Fibroblast of skin of right biceps (primary cell): ENCODE data around the gene KRT74.

Source experiments
- DNase-seq: peaks from one replicate; pipeline ENCODE4 v3.0.0-alpha.2; 2013

KRT74 gene

DNA sequence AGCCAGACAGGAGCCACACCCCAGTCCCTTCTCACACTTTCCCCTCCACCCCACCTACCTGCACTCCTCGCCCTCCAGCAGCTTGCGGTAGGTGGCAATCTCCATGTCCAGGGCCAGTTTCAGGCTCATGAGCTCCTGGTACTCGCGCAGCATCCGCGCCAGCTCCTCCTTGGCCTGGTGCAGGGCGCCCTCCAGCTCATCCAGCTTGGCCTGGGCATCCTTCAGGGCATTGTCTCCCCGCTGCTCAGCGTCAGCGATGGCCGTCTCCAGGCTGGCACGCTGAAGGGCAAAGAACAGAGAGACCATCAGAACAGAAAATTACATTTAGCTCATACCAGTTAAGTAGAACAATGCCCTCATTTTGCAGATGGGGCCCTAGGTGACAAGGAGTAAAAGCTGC, 5.5 kb downstream of the KRT74 start:
- no peak for DNase-seq

DNA sequence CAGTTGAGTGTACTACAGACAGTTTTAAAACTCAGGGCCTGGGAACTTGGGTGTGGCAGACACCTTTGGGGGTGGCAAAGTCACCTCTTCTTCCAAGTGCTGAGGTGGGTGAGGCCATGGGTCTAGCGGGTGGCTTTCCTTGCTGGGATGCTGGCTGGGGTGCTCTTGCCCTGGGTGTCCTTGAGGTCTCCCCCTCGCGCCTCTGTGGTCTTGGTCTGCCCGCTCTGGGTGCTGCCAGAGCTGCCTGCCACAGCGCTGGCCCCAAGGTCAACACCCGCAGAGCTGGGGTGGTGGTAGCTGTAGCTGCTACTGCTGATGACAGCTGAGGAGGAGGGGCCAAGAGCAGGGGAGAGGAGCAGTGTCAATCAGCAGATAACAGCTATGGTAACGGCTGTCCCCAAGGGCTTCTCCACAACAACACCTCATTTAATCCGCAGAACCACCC, 6.8 kb downstream of the KRT74 start:
- no peak for DNase-seq

DNA sequence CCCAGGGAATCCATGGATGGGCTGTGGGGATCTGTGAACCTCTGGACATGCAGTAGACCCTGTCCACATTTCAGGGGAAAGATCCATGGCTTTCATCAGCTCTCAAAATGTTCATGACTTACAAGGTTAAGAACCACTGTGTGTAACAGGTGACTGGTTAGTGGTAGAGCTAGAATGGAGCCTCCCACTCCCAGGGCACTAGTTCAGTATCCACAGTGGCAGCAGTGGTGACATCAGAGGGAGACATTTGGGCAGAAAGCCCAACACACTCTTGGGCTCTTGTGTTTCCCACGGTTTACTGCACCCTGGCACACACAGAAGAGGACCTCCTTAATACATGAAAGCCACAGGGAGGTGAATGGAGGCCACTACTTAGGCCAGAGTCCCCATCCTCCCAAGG, 9.1 kb downstream of the KRT74 start:
- DNase-seq: no peak

DNA sequence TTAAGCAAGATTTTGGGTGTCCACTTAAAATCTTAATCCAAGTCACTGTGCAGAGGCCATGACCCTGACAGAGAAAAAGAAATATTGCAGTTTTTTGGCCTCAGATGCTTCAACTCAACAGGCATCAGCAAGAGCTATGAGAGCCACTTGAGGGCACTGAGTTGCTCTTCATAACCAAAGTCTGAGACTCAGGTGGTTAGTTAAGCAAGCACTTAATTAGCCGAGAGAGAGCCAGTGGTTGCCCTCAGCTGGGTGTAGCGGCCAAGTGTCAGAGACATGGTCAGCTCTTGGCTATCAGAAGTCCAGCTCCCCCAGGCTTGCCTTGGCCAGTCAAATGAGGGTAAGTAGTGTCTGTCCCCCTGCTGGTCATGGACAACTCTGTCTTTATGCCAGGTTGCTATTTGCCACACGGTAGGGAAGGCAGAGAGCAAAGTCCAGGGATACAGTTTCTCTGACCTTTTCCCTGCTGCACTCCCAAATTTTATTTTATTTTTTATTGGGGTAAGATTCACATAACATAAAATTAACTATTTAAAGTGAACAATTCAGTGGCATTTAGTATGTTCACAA, 11.7 kb downstream of the KRT74 start:
- DNase-seq: no peak

DNA sequence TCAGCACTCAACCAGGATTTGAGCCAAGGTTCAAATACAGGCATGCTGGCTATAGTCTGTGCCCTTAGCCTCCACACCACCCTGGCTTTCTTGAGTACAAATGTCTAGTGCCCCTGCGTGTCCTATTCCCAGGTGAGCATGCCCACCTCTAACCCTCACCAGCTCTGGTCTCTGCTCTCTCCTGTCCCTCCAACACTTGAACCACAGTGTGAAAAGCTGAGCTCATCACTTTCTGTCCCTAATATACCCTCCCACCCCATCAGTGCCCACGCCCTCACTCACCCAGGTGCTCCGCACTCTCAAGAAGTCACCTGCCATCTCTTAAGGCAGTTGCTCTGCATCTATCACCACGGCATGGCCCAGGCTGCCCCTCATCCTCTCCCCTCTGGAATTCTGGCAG, 13.7 kb downstream of the KRT74 start:
- no peak for DNase-seq

DNA sequence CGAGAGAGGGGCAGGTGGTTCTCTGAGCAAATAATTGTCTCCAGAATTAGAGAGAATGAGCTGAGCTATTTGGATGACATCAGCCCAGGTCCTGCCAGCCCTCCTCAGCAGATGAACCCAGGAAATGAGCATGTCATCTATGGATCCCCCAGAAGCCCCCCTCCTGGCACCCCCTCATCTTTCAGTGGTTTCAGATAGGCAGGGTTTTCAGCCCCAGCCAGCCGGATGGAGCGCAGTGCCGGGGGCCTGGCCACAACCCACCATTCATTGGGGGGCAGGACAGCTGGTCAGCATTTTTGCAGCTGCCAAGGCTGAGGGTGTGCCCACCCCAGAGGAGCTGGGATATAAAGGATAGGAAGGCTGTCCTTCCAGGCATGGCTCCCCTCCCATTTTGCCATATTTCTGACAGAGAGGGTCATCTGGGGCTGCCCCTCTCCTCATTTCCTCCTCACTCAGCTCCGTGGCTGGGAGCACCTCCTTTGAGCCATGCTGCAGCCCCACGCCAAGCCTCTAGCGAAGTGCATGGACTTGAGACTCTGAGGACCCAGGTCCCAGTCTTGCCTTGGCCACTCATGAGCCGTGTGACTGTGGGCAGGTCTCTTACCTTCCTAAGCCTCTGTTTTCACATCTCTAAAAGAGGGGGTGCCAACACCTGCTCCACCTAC, 14.7 kb downstream of the KRT74 start:
- DNase-seq: no peak

DNA sequence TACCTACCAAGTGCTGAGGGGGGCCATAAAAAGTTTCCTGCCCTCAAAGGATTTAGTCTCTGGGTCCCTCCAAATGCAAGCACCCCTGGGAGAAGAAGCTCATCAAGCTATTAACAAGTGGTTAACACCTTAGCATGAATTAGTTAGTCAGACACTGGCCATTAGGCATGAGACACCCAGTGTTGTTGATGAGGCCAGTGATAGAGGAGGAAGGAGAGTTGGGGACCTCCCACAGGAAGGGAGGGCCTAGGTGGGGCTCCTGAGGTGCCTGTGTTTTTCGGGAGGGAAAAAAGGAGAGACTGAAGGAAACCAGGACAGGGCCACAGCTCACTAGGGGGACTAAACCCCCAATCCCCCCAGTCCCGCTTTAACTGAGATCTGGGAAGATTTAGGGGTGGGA, 16.2 kb downstream of the KRT74 start:
- no peak for DNase-seq

DNA sequence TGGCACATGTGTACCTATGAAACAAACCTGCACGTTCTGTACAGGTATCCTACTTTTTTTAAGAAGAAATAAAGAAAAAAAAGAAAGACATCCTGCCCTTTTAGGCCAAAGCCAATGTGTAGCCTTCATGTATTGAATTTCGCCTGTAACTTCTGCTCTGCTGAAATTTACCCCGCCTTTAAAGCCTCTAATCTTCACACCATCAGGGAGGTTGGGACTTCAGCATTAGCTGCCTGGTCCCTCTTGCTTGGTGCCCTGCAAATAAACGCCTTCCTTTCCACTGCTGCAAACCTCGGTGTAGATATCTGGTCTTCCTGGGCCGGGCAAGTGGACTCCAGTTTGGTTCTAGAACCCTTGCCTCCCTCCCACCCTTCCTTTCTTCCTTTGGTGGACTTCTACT, 18.1 kb downstream of the KRT74 start:
- no peak for DNase-seq

DNA sequence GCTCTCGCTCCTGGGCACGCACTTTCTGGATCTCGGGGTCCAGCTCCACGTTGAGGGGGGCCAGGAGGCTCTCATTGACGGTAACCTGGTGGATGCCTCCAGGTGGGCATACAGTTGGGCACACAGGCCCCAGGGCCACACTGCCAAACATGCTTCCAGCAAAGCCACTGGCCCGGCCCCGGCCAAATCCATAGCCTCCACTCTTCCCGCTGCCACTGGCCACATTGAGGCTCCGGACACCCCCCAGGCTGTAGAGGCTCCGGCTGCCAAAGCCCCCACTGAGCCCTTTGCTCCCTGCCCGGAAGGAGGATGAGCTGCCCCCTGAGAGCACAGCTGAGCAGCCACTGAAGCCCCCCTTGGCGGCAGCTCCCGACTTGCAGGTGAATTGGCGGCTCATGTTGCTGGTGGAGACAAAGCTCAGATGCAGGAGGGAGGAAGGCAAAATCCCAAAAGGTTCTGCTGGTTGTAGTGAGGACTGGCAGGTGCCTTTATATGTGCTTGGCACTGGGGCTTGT, 20.9 kb downstream of the KRT74 start, which contains the start of gene KRT71:
Gene KRT71, minus strand, starts transcription at position 465 of the 515 bp plus-strand sequence. Its CDS starts 68 bp downstream, at position 397.
- no peak for DNase-seq

DNA sequence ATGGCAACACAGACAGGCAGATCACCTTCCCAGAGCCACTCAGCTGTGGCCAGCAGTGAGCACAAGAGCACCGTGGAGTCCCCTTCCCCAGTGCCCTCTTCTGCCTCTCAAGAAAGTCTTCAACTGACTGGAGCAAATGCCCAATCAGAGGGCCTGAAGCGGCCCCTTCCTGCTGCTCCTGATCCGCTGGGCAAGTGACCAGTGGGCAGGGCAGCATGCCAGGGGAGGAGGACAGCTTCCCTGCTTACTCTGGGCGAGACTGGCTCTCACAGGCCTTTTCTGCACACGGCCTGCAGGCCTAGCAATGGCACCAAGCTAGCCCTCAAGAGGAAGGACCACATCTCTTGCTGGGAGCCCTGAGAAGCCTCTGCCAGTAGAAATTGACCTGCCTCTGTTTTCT, 21.6 kb downstream of the KRT74 start:
- no peak for DNase-seq

DNA sequence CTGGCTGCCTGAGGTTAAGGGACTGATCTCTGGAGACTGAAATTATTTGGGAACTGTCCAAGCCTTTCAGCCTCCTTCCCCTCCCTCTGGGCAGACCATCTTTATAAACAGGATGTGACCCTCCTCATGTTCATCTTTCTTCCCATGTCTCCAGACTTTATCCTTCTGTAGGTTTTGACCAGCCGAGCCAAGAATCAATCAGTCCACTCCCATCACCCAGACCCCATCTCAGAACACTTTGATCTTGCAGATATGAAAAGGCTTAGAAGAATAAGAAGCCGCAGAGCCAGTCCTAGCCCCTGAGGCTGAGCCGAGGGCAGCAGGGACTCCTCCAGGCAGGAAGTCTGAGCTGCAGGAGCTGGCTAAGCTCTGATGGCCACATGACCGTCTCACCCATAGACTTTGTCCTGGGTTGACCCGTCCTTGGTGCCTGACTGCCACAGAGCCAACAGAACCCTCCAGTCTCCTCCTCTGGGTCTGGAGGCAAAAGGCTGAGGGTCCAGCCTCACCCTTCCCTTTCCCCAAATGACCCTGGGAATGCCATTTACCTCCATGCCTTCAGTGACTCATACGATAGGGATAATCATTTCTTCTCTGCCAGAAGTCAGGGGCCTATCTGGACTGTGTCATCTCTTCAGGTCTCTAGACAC, 22.3 kb downstream of the KRT74 start:
- DNase-seq: no peak

DNA sequence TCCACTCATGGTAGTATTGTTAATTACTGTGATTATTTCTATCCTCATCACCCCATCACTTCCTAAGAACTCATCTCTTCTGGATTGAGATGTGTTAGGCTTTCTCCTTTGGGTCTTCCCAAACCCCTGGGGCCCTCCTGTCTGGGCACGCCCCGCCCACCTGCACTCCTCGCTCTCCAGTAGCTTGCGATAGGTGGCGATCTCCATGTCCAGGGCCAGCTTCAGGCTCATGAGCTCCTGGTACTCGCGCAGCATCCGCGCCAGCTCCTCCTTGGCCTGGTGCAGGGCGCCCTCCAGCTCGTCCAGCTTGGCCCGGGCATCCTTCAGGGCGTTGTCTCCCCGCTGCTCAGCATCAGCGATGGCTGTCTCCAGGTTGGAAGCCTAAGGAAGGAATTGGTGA, 27.5 kb downstream of the KRT74 start:
- DNase-seq: no peak

DNA sequence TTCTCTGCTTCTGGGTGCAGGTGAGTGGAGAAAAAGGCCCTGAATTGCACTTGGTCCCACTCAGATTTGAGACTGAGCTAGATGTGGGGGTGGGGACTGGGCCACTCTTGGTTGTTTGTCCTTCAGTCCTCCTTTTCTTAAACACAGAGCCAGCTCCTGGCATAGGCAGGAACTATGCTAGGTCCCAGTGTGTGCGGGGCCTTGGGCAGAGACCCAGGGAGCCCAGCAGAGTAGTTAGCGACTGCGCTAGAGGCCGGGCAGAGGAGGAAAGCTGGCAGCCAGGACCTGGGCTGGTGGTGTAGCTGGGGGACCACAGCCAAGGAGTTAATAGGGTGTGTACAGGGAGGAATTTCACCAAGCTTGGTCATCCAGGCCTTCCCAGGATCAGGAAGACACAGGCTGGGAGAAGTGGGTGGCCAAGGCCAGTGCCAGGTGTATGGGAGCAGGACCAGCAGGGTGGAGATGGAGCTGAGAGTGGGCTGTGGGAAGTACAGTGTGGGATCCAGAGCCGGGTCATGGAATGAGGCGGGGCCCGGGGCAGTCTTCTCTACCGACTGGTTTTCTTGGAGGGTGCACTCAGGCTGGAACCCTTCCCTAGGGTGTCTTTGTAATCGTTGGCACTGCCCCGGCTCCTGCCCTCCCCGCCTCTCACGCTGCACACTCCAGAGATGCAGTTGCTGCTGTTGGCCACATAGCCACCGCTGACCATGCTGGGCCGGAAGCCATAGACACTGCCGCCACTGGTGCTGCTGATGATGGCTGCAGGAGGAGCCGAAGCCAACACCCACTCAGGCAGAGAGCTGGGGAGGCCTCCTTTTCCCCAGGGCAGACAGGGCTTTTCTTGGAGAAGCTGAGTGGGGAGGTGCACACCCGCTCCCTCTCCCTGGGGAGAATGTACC, 29.4 kb downstream of the KRT74 start:
- no peak for DNase-seq

DNA sequence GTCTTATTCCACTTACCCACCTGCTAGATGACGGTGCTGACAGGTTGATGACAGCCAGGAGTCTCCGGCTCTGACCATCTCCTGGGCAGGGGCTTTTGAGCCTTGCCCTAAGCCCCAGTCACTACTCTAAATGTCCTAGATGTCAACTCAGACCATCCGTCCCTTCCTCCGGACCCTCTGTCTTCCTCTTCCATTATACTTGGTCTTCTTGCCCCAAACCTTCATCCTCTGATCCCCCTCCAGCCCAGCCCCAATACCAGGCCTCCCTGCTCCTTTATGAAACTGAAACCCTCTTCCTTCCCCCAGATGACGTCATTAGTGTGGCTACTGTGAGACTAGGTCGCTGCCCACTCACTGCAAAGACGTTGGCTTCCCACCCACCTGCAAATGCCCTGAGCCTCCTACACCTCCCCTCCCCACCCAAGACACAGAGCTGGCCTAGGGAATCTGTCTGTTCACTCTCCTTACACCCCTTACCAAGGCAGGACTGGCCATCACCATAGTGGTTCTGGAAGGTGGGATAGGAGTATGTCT, 30.8 kb downstream of the KRT74 start:
- DNase-seq: no peak

DNA sequence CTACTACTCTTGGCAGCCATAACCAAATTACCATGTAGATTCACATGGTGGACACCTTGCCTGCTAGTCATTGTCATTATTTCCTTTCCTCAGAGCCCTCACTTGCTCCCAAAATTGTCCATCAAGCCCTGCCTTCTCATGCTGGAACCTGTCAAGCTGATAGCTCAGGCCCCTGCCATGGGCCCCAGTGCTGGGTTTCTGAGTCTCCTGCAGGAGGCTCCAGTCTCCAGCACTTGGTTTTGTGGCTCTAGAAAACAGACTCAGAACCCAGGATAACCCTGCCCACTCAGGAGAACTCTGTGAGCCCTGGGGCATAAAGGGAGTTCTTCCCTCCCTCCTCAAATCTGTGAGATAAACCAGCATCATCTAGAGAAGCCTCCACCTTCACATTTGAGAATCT, 31.5 kb downstream of the KRT74 start:
- no peak for DNase-seq

DNA sequence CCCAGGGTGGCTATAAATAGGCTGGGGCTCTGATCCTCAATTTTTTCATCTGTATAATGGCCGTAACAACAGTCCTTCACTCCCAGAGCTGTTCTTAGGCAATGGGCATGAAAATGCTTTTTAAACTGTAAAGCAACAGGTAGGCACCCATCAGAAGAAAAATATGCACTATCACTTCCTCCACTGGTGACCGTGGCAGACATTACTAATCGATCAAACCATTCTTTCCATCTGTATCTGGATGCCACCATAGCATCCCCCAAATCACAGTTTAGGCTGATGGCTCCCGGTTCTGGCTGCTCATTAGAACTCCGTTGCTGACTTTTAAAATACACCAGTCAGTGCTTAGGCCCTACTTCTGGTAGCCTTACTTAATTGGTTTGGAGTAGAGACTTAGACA, 31.9 kb downstream of the KRT74 start:
- no peak for DNase-seq

DNA sequence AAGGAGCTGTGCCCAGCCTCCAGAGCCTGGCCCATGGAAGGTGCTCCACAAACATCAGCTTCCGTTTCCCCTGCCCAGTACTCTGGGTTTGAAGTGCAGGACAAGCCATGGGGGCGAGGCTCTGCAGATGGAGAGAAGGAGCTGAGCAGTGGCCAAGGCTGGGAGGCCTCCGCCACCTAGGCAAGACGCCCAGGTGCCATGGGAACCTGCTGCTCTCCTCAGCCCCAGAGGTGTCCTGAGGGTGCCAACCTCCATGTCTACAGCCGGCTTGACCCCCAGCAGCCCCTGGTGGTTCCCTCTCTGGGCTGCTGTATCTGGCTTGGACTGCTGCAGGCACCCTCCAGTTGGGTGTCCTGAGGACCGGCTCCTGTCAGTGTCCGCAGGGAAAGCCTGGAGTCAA, 33.1 kb downstream of the KRT74 start:
- no peak for DNase-seq

DNA sequence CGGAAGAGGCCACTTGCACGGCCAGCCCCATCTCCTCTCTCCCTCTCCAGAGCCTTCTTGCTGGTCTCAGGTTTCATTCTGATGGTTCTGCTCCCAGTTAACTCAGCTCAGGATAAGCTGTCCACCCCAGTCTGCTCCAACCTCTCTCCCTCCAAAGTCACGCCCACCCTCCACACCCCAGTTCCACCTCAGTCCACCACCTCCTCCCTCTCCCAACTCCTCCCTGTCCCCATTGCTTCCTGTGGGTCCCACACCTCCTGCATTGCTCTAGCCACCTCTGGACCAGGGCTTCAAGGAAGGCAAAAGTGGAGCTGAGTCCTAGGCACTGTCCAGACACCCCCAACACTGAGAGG, 33.8 kb downstream of the KRT74 start:
- no peak for DNase-seq

DNA sequence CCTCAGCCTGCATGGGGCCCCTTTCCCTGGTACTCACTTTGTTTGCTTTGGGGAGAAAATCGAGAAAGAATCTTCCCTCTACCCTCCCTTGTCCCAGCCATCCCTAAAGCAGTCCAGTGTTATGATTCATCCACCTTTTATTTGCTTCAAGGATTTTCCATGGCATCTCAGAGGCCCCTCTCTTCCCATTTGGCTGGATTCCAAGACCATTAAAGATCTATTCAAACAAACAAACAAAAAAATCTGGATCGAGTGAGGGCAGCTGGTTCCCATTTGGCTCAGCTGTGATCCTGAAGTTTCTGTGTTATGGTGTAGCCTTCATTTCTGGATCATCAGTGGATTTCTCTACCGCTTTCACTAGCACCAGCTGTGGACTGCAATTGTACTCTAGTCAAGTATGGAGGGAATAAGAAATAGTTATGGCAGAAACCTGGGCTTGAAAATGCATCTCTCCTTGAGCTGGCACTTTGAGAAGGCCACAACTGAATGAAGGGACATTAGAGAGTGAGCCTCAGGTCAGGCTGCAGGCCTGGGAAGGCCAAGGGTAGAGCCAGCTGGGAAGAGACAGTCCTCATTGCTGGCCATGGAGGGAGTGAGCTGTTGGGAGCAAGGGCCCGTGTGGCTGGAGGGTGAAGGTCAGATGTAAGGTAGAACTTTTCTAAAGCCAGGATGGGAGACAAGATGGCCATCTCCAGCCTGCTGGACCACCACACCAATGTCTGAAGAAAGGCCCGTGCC, 34.4 kb downstream of the KRT74 start:
- peak; percentile 87 for DNase-seq

DNA sequence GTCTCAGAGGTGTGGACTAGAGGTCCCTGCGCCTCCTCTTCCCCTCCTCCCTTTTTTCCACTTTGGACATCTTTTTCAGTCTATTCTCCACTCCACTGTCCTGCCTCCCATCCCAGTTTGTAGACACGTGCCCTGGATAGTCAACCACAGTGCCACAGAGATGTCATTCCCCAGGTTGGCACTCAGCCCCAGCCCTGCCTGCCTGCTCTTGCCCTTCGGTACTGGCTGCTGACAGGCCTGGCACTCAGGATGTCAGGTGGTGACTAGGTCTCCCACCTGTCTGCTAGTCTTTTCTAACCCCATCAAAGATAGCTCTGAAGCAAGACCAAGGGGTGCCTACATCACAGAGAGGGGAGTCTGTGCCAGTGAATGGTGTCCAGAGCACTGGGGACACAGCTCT, 36.5 kb downstream of the KRT74 start:
- DNase-seq: no peak

DNA sequence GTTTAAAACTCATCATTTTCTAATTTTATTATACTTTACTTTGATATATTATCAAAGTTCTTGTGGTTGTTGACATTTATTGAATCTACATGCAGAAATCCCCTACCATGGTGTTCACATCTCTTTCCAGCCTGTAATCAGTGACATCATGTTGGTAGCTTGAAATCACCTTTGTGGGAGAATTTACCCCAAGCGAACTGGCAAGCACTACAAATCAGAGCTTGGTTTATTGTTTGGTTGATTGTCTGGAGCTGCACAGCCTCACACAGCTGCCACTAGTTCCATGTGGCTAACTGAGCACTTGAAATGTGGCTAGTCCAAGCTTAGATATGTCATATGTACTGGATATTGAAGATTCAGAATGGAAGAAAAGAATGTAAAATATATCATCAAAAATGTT, 38.1 kb downstream of the KRT74 start:
- no peak for DNase-seq

DNA sequence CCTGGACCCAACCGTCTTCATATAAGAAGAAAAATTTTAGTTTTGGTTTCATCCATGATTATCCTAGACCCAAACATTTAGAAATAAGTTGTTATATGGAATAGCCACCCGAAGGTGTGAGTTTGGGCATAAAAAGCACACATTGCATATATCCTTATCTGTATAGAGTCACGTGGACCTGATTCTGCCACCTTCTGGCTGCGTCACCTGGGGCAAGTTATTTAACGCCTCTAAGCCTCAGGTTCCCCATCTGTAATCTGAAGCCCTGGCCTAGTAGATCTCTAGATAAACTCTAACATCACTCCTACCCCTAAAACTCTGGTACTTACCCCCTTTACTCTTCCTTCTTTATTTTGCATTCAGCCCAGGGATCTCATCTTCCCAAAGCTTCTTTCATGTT, 39.2 kb downstream of the KRT74 start:
- DNase-seq: peak; percentile 11
